HCT116 (cell line): ENCODE data around the gene HEATR5B.

ENCODE experiments used
- CEBPB ChIP-seq: IDR thresholded peaks from 2 replicates; pipeline ENCODE4 v1.6.1; 2012; ENCODE audit warnings: low read depth
- CTCF ChIP-seq, 3 experiments: fragments of 200-600 bp in 1 of 3; sonication (generic) in 1 of 3; IDR thresholded peaks in 2 of 3; conservative IDR thresholded peaks in 1 of 3; 2 replicates each; pipeline ENCODE4 v1.5.1; 2012 to 2017; ENCODE audit warnings: low read depth in 2 of 3, low read length in 2 of 3, antibody characterized with exemption in 1 of 3, borderline replicate concordance in 1 of 3, control low read depth in 1 of 3, mild to moderate bottlenecking in 1 of 3, mixed read lengths in 1 of 3, mixed run types in 1 of 3, moderate library complexity in 1 of 3; ENCODE audit not compliant: insufficient read depth in 1 of 3
- EGR1 ChIP-seq: IDR thresholded peaks from 2 replicates; pipeline ENCODE4 v1.6.1; 2012; ENCODE audit warnings: low read depth
- ELF1 ChIP-seq: IDR thresholded peaks from 2 replicates; pipeline ENCODE4 v1.6.1; 2012; ENCODE audit warnings: low read depth, borderline replicate concordance
- EZH2 ChIP-seq: fragments of 200-600 bp; sonication (generic); IDR thresholded peaks from 2 replicates; pipeline ENCODE4 v1.6.1; 2017; ENCODE audit warnings: antibody characterized with exemption, mixed run types
- JUND ChIP-seq: IDR thresholded peaks from 2 replicates; pipeline ENCODE4 v1.6.1; 2012
- MAX ChIP-seq: IDR thresholded peaks from 2 replicates; pipeline ENCODE4 v1.6.1; 2012
- POLR2A ChIP-seq: IDR thresholded peaks from 2 replicates; pipeline ENCODE4 v1.7.0; 2011; ENCODE audit warnings: borderline replicate concordance; ENCODE audit not compliant: insufficient read depth, insufficient read length; ENCODE audit errors: extremely low read depth
- POLR2AphosphoS5 ChIP-seq: IDR thresholded peaks from 2 replicates; pipeline ENCODE4 v1.6.1; 2011; ENCODE audit warnings: mild to moderate bottlenecking, low read depth, low read length, moderate library complexity
- RAD21 ChIP-seq: IDR thresholded peaks from 2 replicates; pipeline ENCODE4 v1.6.1; 2012; ENCODE audit warnings: low read depth, mild to moderate bottlenecking
- REST ChIP-seq: IDR thresholded peaks from 2 replicates; pipeline ENCODE4 v1.6.1; 2012; ENCODE audit warnings: low read depth
- YY1 ChIP-seq: IDR thresholded peaks from 2 replicates; pipeline ENCODE4 v1.6.1; 2011; ENCODE audit warnings: low read length, low read depth, moderate library complexity, mild to moderate bottlenecking; ENCODE audit not compliant: insufficient replicate concordance; ENCODE audit errors: extremely low read depth
- ZFX ChIP-seq: fragments of 450-650 bp; IDR thresholded peaks from 2 replicates; pipeline ENCODE4 v1.6.1; 2017
- ZNF274 ChIP-seq: fragments of 200-500 bp; sonication (Bioruptor generic); IDR thresholded peaks from 2 replicates; pipeline ENCODE4 v1.6.1; 2014; ENCODE audit warnings: mild to moderate bottlenecking, low read depth, low read length, inconsistent platforms

- TF ChIP-seq POLR2AphosphoS5 (no peak), EZH2 (no peak), REST (no peak), MAX (no peak), CTCF (IDR thresholded peaks at IDR 0.05 in 2 of 3, conservative IDR thresholded peaks at IDR 0.05 in 1 of 3; ENCODE audit: borderline replicate concordance in 1 of 3, insufficient read depth in 1 of 3, low read depth in 2 of 3, low read length in 2 of 3) (no peak), POLR2A (no peak), RAD21 (no peak), CEBPB (no peak), ZNF274 (no peak), ELF1 (no peak), ZFX (no peak), EGR1 (no peak), JUND (no peak), YY1 (no peak)
These were observed 123.4 kb downstream of the HEATR5B start for GRCh38 chr2:36960773-36961172.
